HEK293 (cell line): ENCODE measurements around the gene HOXA6.

Experiments
- CTCF ChIA-PET: fragments of 350-600 bp; formaldehyde crosslinking; extraction: SDS; loops from one replicate; lab custom pipeline; 2021; ENCODE audit warnings: antibody characterized with exemption; lab: Yijun Ruan, JAX
- POLR2A ChIA-PET: fragments of 300-600 bp; formaldehyde crosslinking; extraction: SDS; loops from one replicate; lab custom pipeline; 2020; ENCODE audit warnings: antibody characterized with exemption, inconsistent platforms; lab: Yijun Ruan, JAX
- H3K27ac ChIP-seq: fragments of 200-500 bp; sonication (Bioruptor generic); 2 replicates; pipeline ENCODE4 v1.5.1; 2014; ENCODE audit warnings: low read depth, low read length, control low read depth, inconsistent platforms; ENCODE audit errors: extremely low read depth
- H3K36me3 ChIP-seq, 2 experiments: fragments of 200-500 bp in 1 of 2; sonication (Bioruptor generic) in 1 of 2; 1 replicate in 1 of 2; 2 replicates in 1 of 2; pipeline ENCODE4 v1.5.1; 2014 to 2017; ENCODE audit warnings: inconsistent platforms in 2 of 2, low read length in 2 of 2; ENCODE audit not compliant: control insufficient read depth in 2 of 2, insufficient read depth in 1 of 2
- H3K4me1 ChIP-seq: fragments of 200-500 bp; sonication (Bioruptor generic); 2 replicates; pipeline ENCODE4 v1.5.1; 2014; ENCODE audit warnings: mild to moderate bottlenecking, low read length, inconsistent platforms; ENCODE audit not compliant: control insufficient read depth, insufficient read depth
- H3K4me3 ChIP-seq: 2 replicates; pipeline ENCODE4 v1.5.1; 2011; ENCODE audit warnings: low read depth, mild to moderate bottlenecking, control low read depth, low read length, moderate library complexity
- H3K9me3 ChIP-seq: fragments of 200-500 bp; sonication (Bioruptor generic); 2 replicates; pipeline ENCODE4 v1.5.1; 2014; ENCODE audit warnings: low read depth, low read length, inconsistent platforms; ENCODE audit not compliant: control insufficient read depth, insufficient read depth
- BCL11A ChIP-seq: fragments of 450-650 bp; formaldehyde crosslinking; IDR thresholded peaks from 2 replicates; pipeline ENCODE4 v1.5.1; 2016; ENCODE audit warnings: low read depth, missing biosample characterization, missing genetic modification characterization
- EGR2 ChIP-seq: fragments of 450-650 bp; formaldehyde crosslinking; IDR thresholded peaks from 2 replicates; pipeline ENCODE4 v1.5.1; 2016; ENCODE audit warnings: low read depth, missing biosample characterization, missing genetic modification characterization
- GFI1B ChIP-seq: fragments of 450-650 bp; formaldehyde crosslinking; IDR thresholded peaks from 2 replicates; pipeline ENCODE4 v1.5.1; 2016; ENCODE audit warnings: missing biosample characterization, missing genetic modification characterization
- GLIS1 ChIP-seq: fragments of 450-650 bp; formaldehyde crosslinking; IDR thresholded peaks from 2 replicates; pipeline ENCODE4 v1.5.1; 2016; ENCODE audit warnings: missing biosample characterization, missing genetic modification characterization
- GLIS2 ChIP-seq: fragments of 450-650 bp; formaldehyde crosslinking; IDR thresholded peaks from 2 replicates; pipeline ENCODE4 v1.5.1; 2016; ENCODE audit warnings: missing biosample characterization, missing genetic modification characterization
- IKZF3 ChIP-seq: fragments of 450-650 bp; IDR thresholded peaks from 2 replicates; pipeline ENCODE4 v1.5.0; 2018; ENCODE audit warnings: missing biosample characterization, mild to moderate bottlenecking, missing genetic modification characterization, moderate library complexity
- KLF1 ChIP-seq: fragments of 450-650 bp; formaldehyde crosslinking; IDR thresholded peaks from 2 replicates; pipeline ENCODE4 v1.5.1; 2016; ENCODE audit warnings: missing biosample characterization, missing genetic modification characterization
- KLF10 ChIP-seq: fragments of 450-650 bp; IDR thresholded peaks from 2 replicates; pipeline ENCODE4 v1.5.1; 2018; ENCODE audit warnings: missing biosample characterization, mild to moderate bottlenecking, missing genetic modification characterization
- MEIS1 ChIP-seq: sonication (generic); formaldehyde crosslinking; IDR thresholded peaks from 2 replicates; pipeline ENCODE4 v1.8.1; 2022; ENCODE audit warnings: missing genetic modification reagents, mild to moderate bottlenecking, borderline replicate concordance
- MZF1 ChIP-seq: fragments of 450-650 bp; formaldehyde crosslinking; IDR thresholded peaks from 2 replicates; pipeline ENCODE4 v1.5.1; 2017; ENCODE audit warnings: missing biosample characterization, missing genetic modification characterization, borderline replicate concordance
- PRDM1 ChIP-seq: fragments of 450-650 bp; formaldehyde crosslinking; IDR thresholded peaks from 2 replicates; pipeline ENCODE4; 2016; ENCODE audit warnings: missing biosample characterization, missing genetic modification characterization
- SP7 ChIP-seq: fragments of 450-650 bp; formaldehyde crosslinking; IDR thresholded peaks from 2 replicates; pipeline ENCODE4 v1.5.1; 2016; ENCODE audit warnings: missing biosample characterization, missing genetic modification characterization
- ZBTB21 ChIP-seq: fragments of 450-650 bp; formaldehyde crosslinking; IDR thresholded peaks from 2 replicates; pipeline ENCODE4 v1.5.1; 2017; ENCODE audit warnings: missing biosample characterization, missing genetic modification characterization
- ZFP37 ChIP-seq: fragments of 450-650 bp; formaldehyde crosslinking; IDR thresholded peaks from 2 replicates; pipeline ENCODE4 v1.5.1; 2016; ENCODE audit warnings: missing biosample characterization, missing genetic modification characterization
- ZNF133 ChIP-seq: fragments of 450-650 bp; formaldehyde crosslinking; IDR thresholded peaks from 2 replicates; pipeline ENCODE4 v1.5.1; 2016; ENCODE audit warnings: missing biosample characterization, missing genetic modification characterization
- ZNF184 ChIP-seq: fragments of 450-650 bp; IDR thresholded peaks from 2 replicates; pipeline ENCODE4 v1.5.1; 2018; ENCODE audit warnings: missing biosample characterization, mild to moderate bottlenecking, missing genetic modification characterization
- ZNF350 ChIP-seq: fragments of 450-650 bp; formaldehyde crosslinking; IDR thresholded peaks from 2 replicates; pipeline ENCODE4 v1.5.0; 2017; ENCODE audit warnings: missing biosample characterization, mild to moderate bottlenecking, missing genetic modification characterization
- ZNF423 ChIP-seq: fragments of 450-650 bp; formaldehyde crosslinking; IDR thresholded peaks from 2 replicates; pipeline ENCODE4 v1.5.1; 2016; ENCODE audit warnings: missing biosample characterization, missing genetic modification characterization
- ZNF501 ChIP-seq: fragments of 450-650 bp; formaldehyde crosslinking; IDR thresholded peaks from 2 replicates; pipeline ENCODE4 v1.5.1; 2016; ENCODE audit warnings: missing biosample characterization, missing genetic modification characterization
- ZNF629 ChIP-seq: fragments of 450-650 bp; formaldehyde crosslinking; IDR thresholded peaks from 2 replicates; pipeline ENCODE4 v1.5.1; 2017; ENCODE audit warnings: missing biosample characterization, missing genetic modification characterization
- ZNF670 ChIP-seq: fragments of 450-650 bp; formaldehyde crosslinking; IDR thresholded peaks from 2 replicates; pipeline ENCODE4 v1.5.1; 2016; ENCODE audit warnings: missing biosample characterization, missing genetic modification characterization, low read depth
- ZNF76 ChIP-seq: fragments of 450-650 bp; formaldehyde crosslinking; IDR thresholded peaks from 2 replicates; pipeline ENCODE4; 2016; ENCODE audit warnings: low read depth, missing biosample characterization, missing genetic modification characterization, borderline replicate concordance
- ZNF791 ChIP-seq: fragments of 450-650 bp; formaldehyde crosslinking; IDR thresholded peaks from 2 replicates; pipeline ENCODE4 v1.5.1; 2016; ENCODE audit warnings: missing biosample characterization, missing genetic modification characterization
- ZSCAN16 ChIP-seq: fragments of 450-650 bp; formaldehyde crosslinking; IDR thresholded peaks from 2 replicates; pipeline ENCODE4 v1.5.1; 2016; ENCODE audit warnings: missing biosample characterization, missing genetic modification characterization
- TF ChIP-seq, protein P1 (sequence below): fragments of 450-650 bp; IDR thresholded peaks from 2 replicates; pipeline ENCODE4 v1.5.1; 2018; ENCODE audit warnings: missing biosample characterization, mild to moderate bottlenecking, missing genetic modification characterization
- TF ChIP-seq, protein P2 (sequence below): fragments of 450-650 bp; formaldehyde crosslinking; IDR thresholded peaks from 2 replicates; pipeline ENCODE4 v1.5.1; 2016; ENCODE audit warnings: missing biosample characterization, missing genetic modification characterization, low read depth
- TF ChIP-seq, protein P3 (sequence below): fragments of 450-650 bp; formaldehyde crosslinking; IDR thresholded peaks from 2 replicates; pipeline ENCODE4 v1.5.1; 2016; ENCODE audit warnings: missing biosample characterization, missing genetic modification characterization
- TF ChIP-seq, protein P4 (sequence below): fragments of 450-650 bp; formaldehyde crosslinking; IDR thresholded peaks from 2 replicates; pipeline ENCODE4 v1.5.1; 2016; ENCODE audit warnings: missing biosample characterization, missing genetic modification characterization

The HOXA6 gene

GRCh38 chr7:27179503-27180430 lies 32.2 kb upstream of the HOXA6 start (continued):
- TF ChIP-seq MZF1 (tag by site-specific recombination) (peak; percentile 92), ZNF629 (tag by site-specific recombination) (peak; percentile 48; the same call in 1 of the 2 replicates), MEIS1 (CRISPR knock-in tag) (no peak), ZNF350 (tag by site-specific recombination) (no peak), KLF1 (tag by site-specific recombination) (no peak), ZNF501 (0 out of 2 replicates have a peak, but pooled peaks have one; percentile 55), ZFP37 (peak; percentile 48; the same call in 1 of the 2 replicates), ZNF670 (tag by site-specific recombination) (no peak), ZBTB21 (no peak), PRDM1 (peak; percentile 31; the same call in 1 of the 2 replicates), SP7 (tag by site-specific recombination) (peak; percentile 37; the same call in 1 of the 2 replicates), GLIS1 (peak; percentile 54), BCL11A (tag by site-specific recombination) (0 out of 2 replicates have a peak, but pooled peaks have one; percentile 14), EGR2 (tag by site-specific recombination) (no peak), KLF10 (tag by site-specific recombination) (peak; percentile 48; the same call in 1 of the 2 replicates), ZNF423 (no peak), ZNF791 (tag by site-specific recombination) (no peak), ZNF133 (tag by site-specific recombination) (no peak), GFI1B (tag by site-specific recombination) (peak; percentile 87), IKZF3 (tag by site-specific recombination) (peak; percentile 94), ZNF184 (tag by site-specific recombination) (no peak), GLIS2 (peak; percentile 50; the same call in 1 of the 2 replicates)
- TF ChIP-seq, protein P1, sequence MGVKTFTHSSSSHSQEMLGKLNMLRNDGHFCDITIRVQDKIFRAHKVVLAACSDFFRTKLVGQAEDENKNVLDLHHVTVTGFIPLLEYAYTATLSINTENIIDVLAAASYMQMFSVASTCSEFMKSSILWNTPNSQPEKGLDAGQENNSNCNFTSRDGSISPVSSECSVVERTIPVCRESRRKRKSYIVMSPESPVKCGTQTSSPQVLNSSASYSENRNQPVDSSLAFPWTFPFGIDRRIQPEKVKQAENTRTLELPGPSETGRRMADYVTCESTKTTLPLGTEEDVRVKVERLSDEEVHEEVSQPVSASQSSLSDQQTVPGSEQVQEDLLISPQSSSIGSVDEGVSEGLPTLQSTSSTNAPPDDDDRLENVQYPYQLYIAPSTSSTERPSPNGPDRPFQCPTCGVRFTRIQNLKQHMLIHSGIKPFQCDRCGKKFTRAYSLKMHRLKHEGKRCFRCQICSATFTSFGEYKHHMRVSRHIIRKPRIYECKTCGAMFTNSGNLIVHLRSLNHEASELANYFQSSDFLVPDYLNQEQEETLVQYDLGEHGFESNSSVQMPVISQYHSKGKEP (tag by site-specific recombination), result peak; percentile 44; the same call in 1 of the 2 replicates
- TF ChIP-seq, protein P2, sequence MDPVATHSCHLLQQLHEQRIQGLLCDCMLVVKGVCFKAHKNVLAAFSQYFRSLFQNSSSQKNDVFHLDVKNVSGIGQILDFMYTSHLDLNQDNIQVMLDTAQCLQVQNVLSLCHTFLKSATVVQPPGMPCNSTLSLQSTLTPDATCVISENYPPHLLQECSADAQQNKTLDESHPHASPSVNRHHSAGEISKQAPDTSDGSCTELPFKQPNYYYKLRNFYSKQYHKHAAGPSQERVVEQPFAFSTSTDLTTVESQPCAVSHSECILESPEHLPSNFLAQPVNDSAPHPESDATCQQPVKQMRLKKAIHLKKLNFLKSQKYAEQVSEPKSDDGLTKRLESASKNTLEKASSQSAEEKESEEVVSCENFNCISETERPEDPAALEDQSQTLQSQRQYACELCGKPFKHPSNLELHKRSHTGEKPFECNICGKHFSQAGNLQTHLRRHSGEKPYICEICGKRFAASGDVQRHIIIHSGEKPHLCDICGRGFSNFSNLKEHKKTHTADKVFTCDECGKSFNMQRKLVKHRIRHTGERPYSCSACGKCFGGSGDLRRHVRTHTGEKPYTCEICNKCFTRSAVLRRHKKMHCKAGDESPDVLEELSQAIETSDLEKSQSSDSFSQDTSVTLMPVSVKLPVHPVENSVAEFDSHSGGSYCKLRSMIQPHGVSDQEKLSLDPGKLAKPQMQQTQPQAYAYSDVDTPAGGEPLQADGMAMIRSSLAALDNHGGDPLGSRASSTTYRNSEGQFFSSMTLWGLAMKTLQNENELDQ, result no peak
- TF ChIP-seq, all 188 proteins: peak for 37

DNA sequence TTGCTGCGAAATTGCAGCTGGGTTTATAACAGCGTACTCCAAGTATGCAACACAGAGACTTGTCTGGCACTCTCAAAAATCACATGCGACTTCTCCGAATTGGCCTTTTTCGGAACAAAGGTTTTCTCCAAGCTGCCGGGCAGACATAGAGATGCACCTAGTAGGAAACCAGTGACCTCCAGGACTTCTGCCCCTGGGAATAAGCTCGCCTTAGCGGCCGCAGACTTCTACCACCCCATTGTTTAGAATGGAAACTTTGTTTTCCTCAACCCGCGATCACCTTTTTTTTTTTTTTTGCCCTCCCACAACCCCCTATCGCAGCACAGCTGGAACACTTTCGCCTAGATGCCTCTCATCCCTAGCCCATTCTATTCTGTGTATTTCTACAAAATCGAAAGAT lies 31.5 kb upstream of the HOXA6 start:
- Histone ChIP-seq H3K27ac (peak overlapping the region; percentile 99), H3K36me3 (peaks cover 0 to 10% of the 10 kb centered on the region in 2 experiments; a peak in 2 of 3 replicates), H3K9me3 (no peaks in the 10 kb centered on the region), H3K4me3 (peak overlapping the region; percentile 76), H3K4me1 (peaks cover 37% of the 10 kb centered on the region)
- ChIA-PET CTCF (interaction anchor here (0.6 to 3.7 kb wide), 13 partner anchors 9 to 951 kb away, joined by 3 to 15 read pairs (median 4); no protein-coding TSS in a partner anchor), POLR2A (interaction anchor here (0.7 to 3.4 kb wide), 14 partner anchors 9 to 1317 kb away, joined by 4 to 62 read pairs (median 8); partner anchors contain the start of genes HOXA5, HOXA6, HOXA7 and HOXA9)
- no peak for TF ChIP-seq ZSCAN16 (tag by site-specific recombination)
- TF ChIP-seq, protein P3, sequence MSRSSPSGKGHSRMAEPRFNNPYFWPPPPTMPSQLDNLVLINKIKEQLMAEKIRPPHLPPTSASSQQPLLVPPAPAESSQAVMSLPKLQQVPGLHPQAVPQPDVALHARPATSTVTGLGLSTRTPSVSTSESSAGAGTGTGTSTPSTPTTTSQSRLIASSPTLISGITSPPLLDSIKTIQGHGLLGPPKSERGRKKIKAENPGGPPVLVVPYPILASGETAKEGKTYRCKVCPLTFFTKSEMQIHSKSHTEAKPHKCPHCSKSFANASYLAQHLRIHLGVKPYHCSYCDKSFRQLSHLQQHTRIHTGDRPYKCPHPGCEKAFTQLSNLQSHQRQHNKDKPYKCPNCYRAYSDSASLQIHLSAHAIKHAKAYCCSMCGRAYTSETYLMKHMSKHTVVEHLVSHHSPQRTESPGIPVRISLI (tag by site-specific recombination), result 0 out of 2 replicates have a peak, but pooled peaks have one; percentile 50
- peak; percentile 70 for TF ChIP-seq ZNF76 (tag by site-specific recombination)
- TF ChIP-seq PRDM1, result peak; percentile 84
- TF ChIP-seq, protein P4, sequence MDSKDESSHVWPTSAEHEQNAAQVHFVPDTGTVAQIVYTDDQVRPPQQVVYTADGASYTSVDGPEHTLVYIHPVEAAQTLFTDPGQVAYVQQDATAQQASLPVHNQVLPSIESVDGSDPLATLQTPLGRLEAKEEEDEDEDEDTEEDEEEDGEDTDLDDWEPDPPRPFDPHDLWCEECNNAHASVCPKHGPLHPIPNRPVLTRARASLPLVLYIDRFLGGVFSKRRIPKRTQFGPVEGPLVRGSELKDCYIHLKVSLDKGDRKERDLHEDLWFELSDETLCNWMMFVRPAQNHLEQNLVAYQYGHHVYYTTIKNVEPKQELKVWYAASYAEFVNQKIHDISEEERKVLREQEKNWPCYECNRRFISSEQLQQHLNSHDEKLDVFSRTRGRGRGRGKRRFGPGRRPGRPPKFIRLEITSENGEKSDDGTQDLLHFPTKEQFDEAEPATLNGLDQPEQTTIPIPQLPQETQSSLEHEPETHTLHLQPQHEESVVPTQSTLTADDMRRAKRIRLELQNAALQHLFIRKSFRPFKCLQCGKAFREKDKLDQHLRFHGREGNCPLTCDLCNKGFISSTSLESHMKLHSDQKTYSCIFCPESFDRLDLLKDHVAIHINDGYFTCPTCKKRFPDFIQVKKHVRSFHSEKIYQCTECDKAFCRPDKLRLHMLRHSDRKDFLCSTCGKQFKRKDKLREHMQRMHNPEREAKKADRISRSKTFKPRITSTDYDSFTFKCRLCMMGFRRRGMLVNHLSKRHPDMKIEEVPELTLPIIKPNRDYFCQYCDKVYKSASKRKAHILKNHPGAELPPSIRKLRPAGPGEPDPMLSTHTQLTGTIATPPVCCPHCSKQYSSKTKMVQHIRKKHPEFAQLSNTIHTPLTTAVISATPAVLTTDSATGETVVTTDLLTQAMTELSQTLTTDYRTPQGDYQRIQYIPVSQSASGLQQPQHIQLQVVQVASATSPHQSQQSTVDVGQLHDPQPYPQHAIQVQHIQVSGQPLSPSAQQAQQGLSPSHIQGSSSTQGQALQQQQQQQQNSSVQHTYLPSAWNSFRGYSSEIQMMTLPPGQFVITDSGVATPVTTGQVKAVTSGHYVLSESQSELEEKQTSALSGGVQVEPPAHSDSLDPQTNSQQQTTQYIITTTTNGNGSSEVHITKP, result no peak
